SK-N-MC (cell line): ENCODE results near the gene ARHGAP26.

Experiments used
- DNase-seq: peaks from one replicate; pipeline ENCODE4 v3.0.0-alpha.2; 2011; ENCODE audit warnings: low read depth, low spot score
- H3K27ac ChIP-seq: fragments of 200-600 bp; sonication (generic); 2 replicates; pipeline ENCODE4 v1.5.1; 2016; ENCODE audit warnings: mixed run types
- H3K36me3 ChIP-seq: fragments of 200-600 bp; sonication (generic); 2 replicates; pipeline ENCODE4 v1.6.1; 2017; ENCODE audit warnings: antibody characterized with exemption, low read length, mixed read lengths; ENCODE audit not compliant: insufficient read depth
- H3K4me3 ChIP-seq: fragments of 200-600 bp; sonication (generic); 2 replicates; pipeline ENCODE4 v1.5.1; 2016
- H3K9ac ChIP-seq: fragments of 200-600 bp; sonication (generic); 2 replicates; pipeline ENCODE4 v1.8.0; 2017; ENCODE audit warnings: mixed run types, mixed read lengths; ENCODE audit not compliant: insufficient read length
- H3K9me3 ChIP-seq: fragments of 200-600 bp; sonication (generic); 2 replicates; pipeline ENCODE4 v1.6.1; 2017; ENCODE audit warnings: low read depth, mild to moderate bottlenecking, antibody characterized with exemption, low read length, moderate library complexity, mixed read lengths
- EZH2 ChIP-seq: fragments of 200-600 bp; sonication (generic); IDR thresholded peaks from one replicate; pipeline ENCODE4 v1.6.1; 2017; ENCODE audit warnings: antibody characterized with exemption
- FOXP2 ChIP-seq: optimal IDR thresholded peaks from 2 replicates; pipeline ENCODE3; 2011; ENCODE audit warnings: mild to moderate bottlenecking, moderate library complexity; ENCODE audit not compliant: insufficient read depth; ENCODE audit errors: extremely low read length, control extremely low read depth
- POLR2AphosphoS5 ChIP-seq: IDR thresholded peaks from 2 replicates; pipeline ENCODE4 v1.6.1; 2012; ENCODE audit warnings: mild to moderate bottlenecking, low read depth, low read length, borderline replicate concordance

The ARHGAP26 gene

DNA sequence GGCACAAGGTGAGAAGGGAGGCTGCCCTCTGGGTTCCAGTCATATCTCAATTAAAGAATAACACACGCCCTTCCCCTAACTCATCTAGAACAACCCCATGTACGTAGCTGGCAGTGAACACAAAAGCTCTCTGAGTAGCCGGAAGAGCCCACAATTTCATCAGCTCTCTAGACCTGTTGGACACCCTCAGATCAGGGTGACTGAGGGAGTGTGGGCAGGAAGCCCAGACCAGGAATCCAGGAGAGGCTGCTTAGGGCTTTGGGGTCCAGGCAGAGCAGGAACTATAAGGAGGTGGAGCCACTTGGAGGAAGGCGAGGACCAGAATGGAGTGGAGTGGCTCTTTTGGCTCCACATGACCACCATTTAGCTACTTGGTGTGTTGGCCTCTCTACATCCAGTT is 395.9 kb downstream of the ARHGAP26 start:
- no peaks in the 10 kb centered on the region for H3K36me3 ChIP-seq
- H3K9ac ChIP-seq: no peak overlapping the region

DNA sequence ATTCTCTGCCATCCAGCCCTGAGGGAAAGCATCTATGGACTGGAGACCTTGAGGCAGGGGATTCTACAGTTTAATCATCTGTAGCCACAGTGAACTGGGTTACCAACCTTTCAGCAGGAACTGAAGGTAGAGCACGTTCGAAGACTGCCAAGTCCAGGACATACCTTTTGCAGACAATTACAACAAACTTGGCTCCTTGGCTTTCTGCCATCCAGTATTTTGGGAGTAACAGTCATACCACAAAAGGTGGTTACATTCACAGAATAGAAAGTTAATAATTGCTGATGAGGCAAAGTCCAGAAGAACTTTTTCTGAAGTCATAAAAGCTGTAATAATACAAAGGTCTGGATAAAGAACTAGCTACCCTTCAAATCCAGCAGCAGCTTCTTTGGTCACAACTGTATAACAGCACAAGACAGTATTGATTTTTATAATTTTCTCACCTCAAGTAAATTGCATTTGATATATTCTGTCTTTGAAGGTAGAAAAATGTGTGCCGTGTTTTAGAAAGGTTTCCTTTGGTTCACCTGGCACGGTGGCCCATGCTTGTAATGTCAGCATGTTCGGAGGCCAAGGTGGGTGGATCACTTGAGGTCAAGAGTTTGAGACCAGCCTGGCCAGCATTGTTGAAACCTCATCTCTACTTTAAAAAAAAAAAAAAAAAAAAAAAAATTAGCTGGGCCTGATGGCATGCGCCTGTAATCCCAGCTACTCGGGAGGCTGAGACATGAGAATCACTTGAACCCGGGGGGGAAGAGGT is 396.7 kb downstream of the ARHGAP26 start:
- DNase-seq: no peak
- H3K4me3 ChIP-seq: no peak overlapping the region
- no peak overlapping the region for H3K9ac ChIP-seq

More for the DNA sequence above, 395.9 kb downstream of the ARHGAP26 start:
- DNase-seq: no peak
- Histone ChIP-seq H3K9me3 (no peaks in the 10 kb centered on the region), H3K27ac (no peak overlapping the region), H3K4me3 (no peak overlapping the region)
- no peak for TF ChIP-seq EZH2
- TF ChIP-seq POLR2AphosphoS5: no peak

DNA sequence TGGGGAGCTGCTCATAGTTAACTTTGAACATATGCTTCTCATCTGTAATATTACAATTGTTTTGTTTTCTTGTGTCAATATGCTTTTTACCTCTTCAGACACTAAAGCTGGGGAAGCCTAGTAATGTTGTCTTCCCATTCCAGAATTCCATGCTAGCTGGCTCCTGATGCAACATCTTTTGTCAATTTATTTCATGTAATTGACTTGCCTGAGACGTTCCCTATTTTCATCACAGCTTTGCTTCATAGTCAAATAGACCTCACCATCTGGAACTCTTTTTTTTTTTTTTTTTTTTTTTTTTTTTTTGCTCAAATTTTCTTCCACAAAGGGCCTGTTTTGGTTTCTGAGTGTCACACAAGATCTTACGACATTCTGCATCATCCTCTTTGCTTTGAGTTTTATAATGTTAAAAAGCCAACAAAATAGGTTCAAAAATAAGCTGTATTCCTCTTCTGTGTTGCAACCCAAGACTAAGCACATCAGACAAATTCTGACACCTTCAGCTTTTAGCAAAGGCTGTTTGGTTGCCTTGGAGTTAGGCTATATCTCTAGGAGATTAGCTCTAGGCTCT is 398.1 kb downstream of the ARHGAP26 start:
- Histone ChIP-seq H3K9ac (no peak overlapping the region), H3K36me3 (no peaks in the 10 kb centered on the region), H3K4me3 (no peak overlapping the region), H3K9me3 (no peaks in the 10 kb centered on the region), H3K27ac (no peak overlapping the region)
- TF ChIP-seq EZH2 (no peak), FOXP2 (no peak), POLR2AphosphoS5 (no peak)
- DNase-seq: no peak

More for the DNA sequence above, 396.7 kb downstream of the ARHGAP26 start:
- H3K27ac ChIP-seq: no peak overlapping the region
- TF ChIP-seq FOXP2 (no peak), EZH2 (no peak), POLR2AphosphoS5 (no peak)
- H3K9me3 ChIP-seq: no peaks in the 10 kb centered on the region
- H3K36me3 ChIP-seq: no peaks in the 10 kb centered on the region

DNA sequence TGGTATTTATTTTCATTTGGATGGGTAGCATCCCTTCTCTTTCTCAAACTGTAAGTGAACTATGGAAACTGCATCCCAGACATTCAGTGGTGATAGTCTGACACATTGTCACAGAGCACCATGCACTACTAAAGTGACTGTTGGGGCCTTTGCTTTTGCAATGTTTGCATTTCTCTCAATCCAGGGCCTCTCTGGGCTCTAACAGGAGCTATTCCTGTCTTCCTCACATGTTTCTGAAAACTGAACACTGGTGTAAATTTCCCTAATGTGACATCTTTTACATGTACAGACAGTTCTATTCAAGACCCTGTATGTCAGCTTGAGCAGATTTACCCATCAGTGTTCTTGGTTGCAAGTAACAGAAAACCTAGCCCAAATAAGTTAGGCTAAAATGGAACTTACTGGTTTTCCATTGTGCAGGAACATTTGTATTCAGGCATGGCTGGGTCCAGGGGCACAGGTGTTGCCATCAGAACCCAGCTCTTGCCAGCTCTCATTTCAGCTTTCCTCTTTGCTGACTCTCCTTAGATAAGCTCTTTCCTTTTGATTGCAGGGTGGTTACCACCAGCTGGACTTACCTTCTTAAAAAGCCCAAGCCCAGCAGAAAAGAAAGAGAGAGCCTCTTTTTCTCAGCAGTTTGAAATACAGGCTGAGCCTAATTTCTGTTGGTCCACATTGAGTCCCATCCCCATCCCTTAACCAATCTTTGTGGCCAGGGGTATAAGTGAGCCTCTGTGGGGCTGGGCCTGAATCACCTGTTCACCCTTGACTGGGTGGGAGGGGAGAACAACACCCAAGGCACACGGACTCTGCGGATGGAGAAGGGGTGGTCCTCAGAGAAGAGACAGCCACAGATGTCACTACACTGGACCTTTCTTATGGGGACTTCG is 399.0 kb downstream of the ARHGAP26 start:
- no peak for DNase-seq
- Histone ChIP-seq H3K27ac (no peak overlapping the region), H3K36me3 (no peaks in the 10 kb centered on the region), H3K4me3 (no peak overlapping the region), H3K9ac (no peak overlapping the region), H3K9me3 (no peaks in the 10 kb centered on the region)
- no peak for TF ChIP-seq EZH2
- no peak for TF ChIP-seq POLR2AphosphoS5
- no peak for TF ChIP-seq FOXP2

DNA sequence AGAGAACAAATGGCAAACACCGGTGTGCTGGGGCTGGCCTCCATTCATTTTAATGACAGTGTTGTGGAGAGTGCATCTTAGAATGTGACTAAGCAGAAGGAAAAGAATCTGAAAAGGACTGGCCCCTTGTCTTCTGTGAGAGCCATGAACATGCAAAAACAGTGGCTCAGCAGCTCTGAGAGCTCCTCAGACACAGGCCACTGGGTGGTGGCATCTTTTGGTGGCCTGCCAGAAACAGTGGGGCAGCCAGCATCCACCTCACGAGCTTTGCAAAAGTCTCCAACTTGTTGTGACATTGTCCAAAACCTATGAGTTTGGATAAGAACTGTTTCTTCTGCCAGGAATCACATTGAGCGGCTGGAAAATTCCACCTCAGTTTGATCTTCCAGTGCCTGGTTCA is 399.9 kb downstream of the ARHGAP26 start:
- Histone ChIP-seq H3K9ac (no peak overlapping the region), H3K4me3 (no peak overlapping the region), H3K36me3 (no peaks in the 10 kb centered on the region), H3K9me3 (no peaks in the 10 kb centered on the region), H3K27ac (no peak overlapping the region)
- no peak for DNase-seq
- TF ChIP-seq EZH2 (no peak), FOXP2 (no peak), POLR2AphosphoS5 (no peak)

DNA sequence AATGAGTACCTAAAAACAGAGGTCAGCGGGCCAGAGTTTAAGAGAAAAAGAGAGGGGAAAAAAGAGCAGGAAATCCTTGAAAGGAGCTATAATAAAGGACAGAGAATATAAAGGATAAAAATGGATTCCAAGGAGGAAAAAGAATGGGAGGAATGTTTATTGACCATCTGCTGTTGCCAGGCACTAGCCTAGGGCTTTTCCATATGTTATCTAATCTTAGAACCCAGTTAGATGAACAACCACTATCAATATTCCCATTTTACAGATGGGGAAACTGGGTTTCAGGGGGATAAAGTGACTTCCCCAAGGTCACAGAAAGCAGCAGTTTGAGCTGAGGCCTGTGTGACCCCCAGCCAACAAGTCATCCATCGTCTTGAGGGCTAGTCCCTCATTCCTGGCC is 400.8 kb downstream of the ARHGAP26 start:
- TF ChIP-seq FOXP2 (no peak), EZH2 (no peak)
- no peak for DNase-seq
- H3K27ac ChIP-seq: no peak overlapping the region

DNA sequence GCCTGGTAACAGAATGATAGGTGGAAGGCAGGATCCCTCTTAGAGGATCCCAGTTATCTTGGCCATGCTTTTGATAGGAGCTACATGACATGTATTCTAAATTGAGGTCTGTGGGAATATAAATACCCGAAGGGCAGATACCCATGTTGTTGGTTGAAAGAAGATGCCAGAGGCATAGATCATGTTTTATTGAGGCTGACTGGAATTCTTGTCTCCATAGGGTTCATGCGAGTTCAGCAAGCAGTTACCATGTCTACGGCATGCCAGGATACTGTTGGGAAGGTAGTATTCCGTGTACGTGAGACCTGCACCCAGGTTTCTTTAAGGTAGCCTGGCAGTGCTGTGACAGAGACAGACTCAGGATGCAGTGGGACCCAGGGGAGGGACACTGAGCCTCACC is 402.6 kb downstream of the ARHGAP26 start:
- H3K36me3 ChIP-seq: no peaks in the 10 kb centered on the region
- DNase-seq: no peak
- TF ChIP-seq FOXP2: no peak
- no peak for TF ChIP-seq EZH2
- no peak for TF ChIP-seq POLR2AphosphoS5
- no peak overlapping the region for H3K27ac ChIP-seq
- H3K4me3 ChIP-seq: no peak overlapping the region
- no peak overlapping the region for H3K9ac ChIP-seq
- no peaks in the 10 kb centered on the region for H3K9me3 ChIP-seq

More for the DNA sequence above, 400.8 kb downstream of the ARHGAP26 start:
- no peaks in the 10 kb centered on the region for H3K36me3 ChIP-seq
- no peak overlapping the region for H3K9ac ChIP-seq
- no peaks in the 10 kb centered on the region for H3K9me3 ChIP-seq
- H3K4me3 ChIP-seq: no peak overlapping the region

DNA sequence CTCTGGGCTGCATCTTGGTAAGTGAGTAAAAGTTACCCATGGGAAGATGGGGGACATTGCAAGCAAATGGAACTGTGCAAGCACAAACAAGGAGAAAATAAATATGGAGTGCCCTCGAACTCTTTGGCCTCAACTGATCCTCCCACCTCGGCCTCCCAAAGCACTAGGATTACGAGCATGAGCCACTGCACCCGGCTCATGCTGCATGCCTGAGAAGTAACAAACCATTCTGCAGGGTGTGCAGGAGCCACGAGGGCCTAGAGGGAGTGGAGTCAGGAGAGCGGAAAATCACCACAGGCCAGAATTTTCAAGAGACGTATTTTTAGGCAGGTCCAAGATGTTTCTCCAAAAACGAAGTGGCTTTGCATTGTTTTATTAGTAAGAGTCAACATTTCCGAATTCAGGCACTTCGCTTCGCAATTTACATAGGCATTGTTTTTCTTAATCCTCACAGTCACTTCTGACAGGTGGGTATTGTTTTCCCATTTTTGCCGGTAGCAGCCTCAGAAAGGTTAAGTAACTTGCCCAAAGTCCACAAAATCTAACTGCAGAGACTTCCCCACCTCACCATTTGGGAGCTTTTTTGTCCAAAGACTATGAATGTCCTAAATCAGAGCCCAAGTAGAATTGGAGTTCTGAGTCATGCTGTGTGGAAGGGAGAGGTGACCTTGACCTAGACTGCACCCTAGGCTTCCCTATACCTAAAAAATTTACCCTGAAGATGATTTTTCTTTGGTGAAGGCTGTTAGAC is 403.1 kb downstream of the ARHGAP26 start:
- DNase-seq: no peak
- TF ChIP-seq POLR2AphosphoS5: no peak
- no peak for TF ChIP-seq FOXP2
- no peak for TF ChIP-seq EZH2
- Histone ChIP-seq H3K9ac (no peak overlapping the region), H3K27ac (no peak overlapping the region), H3K36me3 (no peaks in the 10 kb centered on the region), H3K9me3 (no peaks in the 10 kb centered on the region), H3K4me3 (no peak overlapping the region)
